GM23338 (cell line): ENCODE results near the gene KIAA1549. TPM values are rescaled to one million over a fixed set of nuclear protein-coding genes. Genes with fewer than 3 reads are reported as not detected.

ENCODE experiments used
- ATAC-seq: fragments of 200-7000 bp; cut with Tn5 transposase; 3 replicates; pipeline ENCODE4 v1.9.1; 2020
- DNase-seq: peaks from one replicate; pipeline ENCODE4 v3.0.0-alpha.2; 2015; ENCODE audit warnings: low spot score
- H2AFZ ChIP-seq: fragments of 200-600 bp; sonication (generic); 2 replicates; pipeline ENCODE4 v1.8.0; 2016; ENCODE audit warnings: antibody characterized with exemption, mild to moderate bottlenecking, moderate library complexity
- H3F3A ChIP-seq: fragments of 200-600 bp; sonication (generic); replicated peaks from 2 replicates; pipeline ENCODE4 v1.8.0; 2017; ENCODE audit warnings: antibody characterized with exemption, mixed run types, low read depth
- H3K27ac ChIP-seq: fragments of 200-600 bp; sonication (generic); 2 replicates; pipeline ENCODE4 v1.6.1; 2016; ENCODE audit warnings: low read depth
- H3K27me3 ChIP-seq: fragments of 200-600 bp; sonication (generic); 2 replicates; pipeline ENCODE4 v1.8.0; 2016; ENCODE audit warnings: mild to moderate bottlenecking, mixed run types, moderate library complexity; ENCODE audit not compliant: insufficient read depth
- H3K36me3 ChIP-seq: fragments of 200-600 bp; sonication (generic); 2 replicates; pipeline ENCODE4 v1.8.0; 2016; ENCODE audit warnings: mild to moderate bottlenecking; ENCODE audit not compliant: insufficient read depth
- H3K4me1 ChIP-seq: fragments of 200-600 bp; sonication (generic); 2 replicates; pipeline ENCODE4 v1.8.0; 2016; ENCODE audit warnings: mild to moderate bottlenecking, moderate library complexity; ENCODE audit not compliant: insufficient read depth
- H3K4me2 ChIP-seq: fragments of 200-600 bp; sonication (generic); 2 replicates; pipeline ENCODE4 v1.7.1; 2017; ENCODE audit warnings: mixed run types
- H3K4me3 ChIP-seq: fragments of 200-600 bp; sonication (generic); 2 replicates; pipeline ENCODE4 v1.6.1; 2016; ENCODE audit warnings: mixed run types
- H3K79me2 ChIP-seq: fragments of 200-600 bp; sonication (generic); replicated peaks from 2 replicates; pipeline ENCODE4 v1.8.0; 2017; ENCODE audit warnings: mild to moderate bottlenecking; ENCODE audit not compliant: insufficient read depth
- H3K9me2 ChIP-seq: fragments of 200-600 bp; sonication (generic); 2 replicates; pipeline ENCODE4 v1.8.0; 2017; ENCODE audit not compliant: insufficient read depth
- H4K20me1 ChIP-seq: fragments of 200-600 bp; sonication (generic); replicated peaks from 2 replicates; pipeline ENCODE4 v1.8.0; 2017; ENCODE audit warnings: mild to moderate bottlenecking; ENCODE audit not compliant: insufficient read depth
- H3K27ac Mint-ChIP-seq: 2 replicates; pipeline ENCODE4 v1.8.0; 2020; ENCODE audit warnings: inconsistent platforms, mild to moderate bottlenecking, moderate library complexity, mixed read lengths
- H3K27me3 Mint-ChIP-seq: 3 replicates; pipeline ENCODE4 v1.8.0; 2022; ENCODE audit warnings: low read depth, mild to moderate bottlenecking, moderate library complexity, mixed read lengths, inconsistent platforms; ENCODE audit not compliant: insufficient read depth, poor library complexity
- H3K36me3 Mint-ChIP-seq: 3 replicates; pipeline ENCODE4 v1.8.0; 2021; ENCODE audit warnings: low read depth, mild to moderate bottlenecking, inconsistent platforms, moderate library complexity, mixed read lengths
- H3K4me1 Mint-ChIP-seq: 3 replicates; pipeline ENCODE4 v1.8.0; 2020; ENCODE audit warnings: mild to moderate bottlenecking, inconsistent platforms, mixed read lengths
- H3K4me3 Mint-ChIP-seq: 3 replicates; pipeline ENCODE4 v1.8.0; 2021; ENCODE audit warnings: moderate library complexity, mild to moderate bottlenecking, inconsistent platforms, mixed read lengths
- H3K9me3 Mint-ChIP-seq: 3 replicates; pipeline ENCODE4 v1.8.0; 2020; ENCODE audit warnings: moderate library complexity, mild to moderate bottlenecking, inconsistent platforms, mixed read lengths
- CREB1 ChIP-seq: fragments of 250-450 bp; sonication (Bioruptor Pico); IDR thresholded peaks from 2 replicates; pipeline ENCODE4 v1.5.0; 2020; ENCODE audit warnings: low read depth, mild to moderate bottlenecking, moderate library complexity
- ETS1 ChIP-seq: IDR thresholded peaks from 2 replicates; pipeline ENCODE4 v1.6.1; 2016; ENCODE audit warnings: antibody characterized with exemption
- EZH2 ChIP-seq: fragments of 200-600 bp; sonication (generic); IDR thresholded peaks from one replicate; pipeline ENCODE4 v1.8.0; 2017; ENCODE audit warnings: antibody characterized with exemption, mild to moderate bottlenecking, low read depth; ENCODE audit not compliant: unreplicated experiment
- EZH2phosphoT487 ChIP-seq: fragments of 200-600 bp; sonication (generic); IDR thresholded peaks from one replicate; pipeline ENCODE4 v1.8.1; 2018; ENCODE audit warnings: antibody characterized with exemption; ENCODE audit not compliant: unreplicated experiment
- REST ChIP-seq: IDR thresholded peaks from one replicate; pipeline ENCODE4 v1.6.1; 2018; ENCODE audit warnings: antibody characterized with exemption; ENCODE audit not compliant: unreplicated experiment
- polyA plus RNA-seq: library from polyadenylated mRNA; unstranded; fragments of >200 nt; fragmentation: Nextera tagmentation; extraction: Ambion mirVana; gene quantifications from 2 replicates; pipeline ENCODE4 v1.2.1, GENCODE V29; 2016
- total RNA-seq: library from RNA; depleted of rRNA; stranded (reverse); fragments of >200 nt; shearing (Covaris generic); gene quantifications from 2 replicates; pipeline ENCODE4 v1.2.3, GENCODE V29; 2014

The KIAA1549 gene
- total and polyA plus RNA-seq, 2 experiments from 2014 or later = 3.6 to 13.5 TPM

GRCh38 chr7:138949421-138950088, 31.6 kb downstream of the KIAA1549 start (continued):
- no peak for TF ChIP-seq REST

- no peaks in the 10 kb centered on the region for H3K9me3 Mint-ChIP-seq
- no peak for TF ChIP-seq EZH2phosphoT487
- no peak for TF ChIP-seq ETS1
- TF ChIP-seq REST = no peak
- TF ChIP-seq CREB1 (CRISPR knock-in tag) = no peak
- no peak for TF ChIP-seq EZH2
- Histone ChIP-seq H3K36me3 (no peaks in the 10 kb centered on the region), H4K20me1 (peaks cover 5% of the 10 kb centered on the region), H3K27me3 (no peaks in the 10 kb centered on the region), H3K9me2 (no peaks in the 10 kb centered on the region), H2AFZ (no peak overlapping the region), H3K79me2 (peaks cover 81% of the 10 kb centered on the region), H3K27ac (no peak overlapping the region), H3K4me2 (no peak overlapping the region), H3K4me3 (no peak overlapping the region), H3F3A (no peaks in the 10 kb centered on the region), H3K4me1 (peaks cover 19% of the 10 kb centered on the region)
- no peaks in the 10 kb centered on the region for H3K36me3 Mint-ChIP-seq
- peaks cover 33% of the 10 kb centered on the region for H3K4me1 Mint-ChIP-seq
- no peak for DNase-seq
- H3K27me3 Mint-ChIP-seq = peaks cover 6% of the 10 kb centered on the region
- H3K27ac Mint-ChIP-seq = no peak overlapping the region
- H3K4me3 Mint-ChIP-seq = no peak overlapping the region
- no peak for ATAC-seq
Measured at GRCh38 chr7:138948403-138948802, 32.8 kb downstream of the KIAA1549 start.
